ENCODE measurements around the gene TRAPPC8.

GRCh38 chr18:31954349-31954748 is 11.4 kb upstream of the TRAPPC8 start:
- TF ChIP-seq POLR2A (IDR thresholded peaks at IDR 0.05; ENCODE audit: low read depth, low read length) (no peak), POLR2AphosphoS5 (IDR thresholded peaks at IDR 0.05; ENCODE audit: low read depth, low read length) (no peak)
